AG04450 (cell line): Measurements from ENCODE around the gene MYO1G. TPM values are rescaled to one million over a fixed set of nuclear protein-coding genes. Genes with fewer than 3 reads are reported as not detected.

Experiments used
- CTCF ChIA-PET: fragments of 300-600, 350-600 bp; formaldehyde crosslinking; extraction: SDS; loops from one replicate; lab custom pipeline; 2022; ENCODE audit warnings: antibody characterized with exemption, inconsistent platforms; lab: Charles Lee
- POLR2A ChIA-PET: fragments of 350-600 bp; formaldehyde crosslinking; extraction: SDS; loops from one replicate; lab custom pipeline; 2021; ENCODE audit warnings: antibody characterized with exemption, inconsistent platforms; lab: Yijun Ruan, JAX
- DNase-seq: peaks from one replicate; pipeline ENCODE4 v3.0.0-alpha.2; 2011; ENCODE audit warnings: low read depth, low spot score
- H3K27ac ChIP-seq: one replicate; pipeline ENCODE4 v1.5.1; 2012; ENCODE audit warnings: low read depth, low read length, control low read depth
- H3K27me3 ChIP-seq: one replicate; pipeline ENCODE4 v1.6.0; 2012; ENCODE audit warnings: low read length; ENCODE audit not compliant: control insufficient read depth, insufficient read depth
- H3K4me3 ChIP-seq: 2 replicates; pipeline ENCODE4 v1.5.1; 2011; ENCODE audit warnings: mild to moderate bottlenecking, low read depth, low read length, control low read depth
- H3K9me3 ChIP-seq: 2 replicates; pipeline ENCODE4 v1.5.1; 2012; ENCODE audit warnings: low read length; ENCODE audit not compliant: control insufficient read depth, insufficient read depth
- polyA minus RNA-seq: library from RNA; depleted of rRNA, polyadenylated mRNA; stranded (reverse); fragments of >200 nt; gene quantifications from 2 replicates; pipeline ENCODE4 v1.2.3, GENCODE V29; 2011; rRNA and poly(A)+ RNA removed
- polyA plus RNA-seq: library from polyadenylated mRNA; depleted of rRNA; stranded (reverse); fragments of >200 nt; gene quantifications from 2 replicates; pipeline ENCODE4 v1.2.3, GENCODE V29; 2011; rRNA removed
- TF ChIP-seq, protein P1 (sequence below): IDR thresholded peaks from 2 replicates; pipeline ENCODE4 v1.5.1; 2011; ENCODE audit warnings: low read depth, low read length, control low read depth, inconsistent platforms

MYO1G gene
- not detected in 2 replicates for polyA plus RNA-seq
- polyA minus RNA-seq: 0.09 TPM in 1 of 2 replicates, not detected in the other

- peak within 1 kb of the TSS; percentile 11 for H3K27ac ChIP-seq
- no peaks in the 10 kb centered on the region for H3K27me3 ChIP-seq
- ChIA-PET POLR2A (no interaction called here), CTCF (no interaction called here)
- DNase-seq: no peak
- no peaks in the 10 kb centered on the region; the same call in 1 of the 2 replicates for H3K9me3 ChIP-seq
- no peak within 1 kb of the TSS for H3K4me3 ChIP-seq
- TF ChIP-seq, protein P1, sequence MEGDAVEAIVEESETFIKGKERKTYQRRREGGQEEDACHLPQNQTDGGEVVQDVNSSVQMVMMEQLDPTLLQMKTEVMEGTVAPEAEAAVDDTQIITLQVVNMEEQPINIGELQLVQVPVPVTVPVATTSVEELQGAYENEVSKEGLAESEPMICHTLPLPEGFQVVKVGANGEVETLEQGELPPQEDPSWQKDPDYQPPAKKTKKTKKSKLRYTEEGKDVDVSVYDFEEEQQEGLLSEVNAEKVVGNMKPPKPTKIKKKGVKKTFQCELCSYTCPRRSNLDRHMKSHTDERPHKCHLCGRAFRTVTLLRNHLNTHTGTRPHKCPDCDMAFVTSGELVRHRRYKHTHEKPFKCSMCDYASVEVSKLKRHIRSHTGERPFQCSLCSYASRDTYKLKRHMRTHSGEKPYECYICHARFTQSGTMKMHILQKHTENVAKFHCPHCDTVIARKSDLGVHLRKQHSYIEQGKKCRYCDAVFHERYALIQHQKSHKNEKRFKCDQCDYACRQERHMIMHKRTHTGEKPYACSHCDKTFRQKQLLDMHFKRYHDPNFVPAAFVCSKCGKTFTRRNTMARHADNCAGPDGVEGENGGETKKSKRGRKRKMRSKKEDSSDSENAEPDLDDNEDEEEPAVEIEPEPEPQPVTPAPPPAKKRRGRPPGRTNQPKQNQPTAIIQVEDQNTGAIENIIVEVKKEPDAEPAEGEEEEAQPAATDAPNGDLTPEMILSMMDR: no peak
Measured at GRCh38 chr7:44978511-44979366, at the start of gene MYO1G. MYO1G (minus strand) TSS chr7:44979015; CDS start chr7:44978961, 54 bp downstream.

GRCh38 chr7:45028138-45028919 lies 49.5 kb upstream of the MYO1G start:
- Histone ChIP-seq H3K27ac (no peak overlapping the region), H3K4me3 (no peak overlapping the region), H3K27me3 (no peaks in the 10 kb centered on the region), H3K9me3 (no peaks in the 10 kb centered on the region)
- TF ChIP-seq, protein P1: no peak
- ChIA-PET POLR2A (interaction anchor here (0.6 kb wide), 1 partner anchor 12 kb away, joined by 3 read pairs; no protein-coding TSS in a partner anchor), CTCF (interaction anchor here (0.6 kb wide), 1 partner anchor 40 kb away, joined by 4 read pairs; no protein-coding TSS in a partner anchor)
- DNase-seq: no peak

DNA sequence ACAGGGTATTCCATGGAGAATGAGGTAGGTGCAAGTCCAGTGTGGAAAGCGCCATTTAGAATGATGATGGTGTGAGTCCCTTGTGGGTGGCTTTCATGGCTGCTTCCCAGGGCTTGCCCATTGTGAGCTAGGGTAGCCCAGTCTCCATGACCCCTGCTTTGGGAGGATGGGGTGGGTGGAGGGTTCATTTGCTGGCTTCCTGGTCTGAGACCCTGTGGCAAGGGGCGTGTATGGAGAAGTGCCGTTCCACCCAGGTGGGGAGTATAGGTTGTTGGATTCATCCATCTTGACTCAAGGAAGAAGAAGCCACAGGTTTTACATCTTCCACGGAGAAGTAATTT lies 48.9 kb upstream of the MYO1G start:
- DNase-seq: no peak
- H3K27me3 ChIP-seq: no peaks in the 10 kb centered on the region
- TF ChIP-seq, protein P1: no peak
- no peak overlapping the region for H3K4me3 ChIP-seq
- no peaks in the 10 kb centered on the region for H3K9me3 ChIP-seq
- H3K27ac ChIP-seq: peak overlapping the region; percentile 68
- POLR2A ChIA-PET: interaction anchor here (0.6 kb wide), 1 partner anchor 939 kb away, joined by 6 read pairs; no protein-coding TSS in a partner anchor
- CTCF ChIA-PET: no interaction called here

GRCh38 chr7:45026984-45027773 lies 48.4 kb upstream of the MYO1G start:
- Histone ChIP-seq H3K9me3 (no peaks in the 10 kb centered on the region), H3K4me3 (no peak overlapping the region), H3K27me3 (no peaks in the 10 kb centered on the region), H3K27ac (peak overlapping the region; percentile 39)
- DNase-seq: peak; percentile 23
- ChIA-PET CTCF (no interaction called here), POLR2A (interaction anchor here (0.6 to 0.8 kb wide), 2 partner anchors 84 to 939 kb away, joined by 3 to 6 read pairs; partner anchors contain the start of gene TBRG4)
- TF ChIP-seq, protein P1: no peak
